HCT116 (cell line): ENCODE measurements around the gene LYSMD3. TPM values are rescaled to one million over a fixed set of nuclear protein-coding genes. Genes with fewer than 3 reads are reported as not detected.

Experiments
- ATAC-seq: fragments of 200-7000 bp; cut with Tn5 transposase; 2 replicates; pipeline ENCODE4 v1.9.1; 2020; ENCODE audit warnings: mild to moderate bottlenecking, moderate library complexity
- BruUV-seq: library from RNA; stranded (reverse); fragments of 400-500 nt; replicated peaks from 2 replicates; lab custom pipeline; 2021; lab: Mats Ljungman, UMichigan
- CTCF ChIA-PET: fragments of 300-600 bp; sonication (Branson Sonifier 250); formaldehyde crosslinking; loops from one replicate; lab custom pipeline; 2021; ENCODE audit warnings: antibody characterized with exemption; lab: Charles Lee
- POLR2A ChIA-PET: fragments of 300-600, 350-600 bp; sonication (Branson Sonifier 250); formaldehyde crosslinking; loops from one replicate; lab custom pipeline; 2021; ENCODE audit warnings: antibody characterized with exemption; lab: Charles Lee
- RAD21 ChIA-PET, 2 experiments: fragments of 300-600 bp; sonication (Branson Sonifier 250); formaldehyde crosslinking; loops; one replicate each; lab custom pipeline; 2023; ENCODE audit warnings: low total read pairs in 2 of 2; ENCODE audit not compliant: uncharacterized antibody in 2 of 2, unreplicated experiment in 2 of 2, low non-redundant PET in 1 of 2; lab: Charles Lee
- DNase-seq: peaks from one replicate; pipeline ENCODE4 v3.0.0-alpha.2; 2010; ENCODE audit warnings: low read depth, low spot score
- H2AFZ ChIP-seq: fragments of 200-600 bp; shearing (Covaris generic), sonication (generic); 2 replicates; pipeline ENCODE4 v1.6.1; 2017; ENCODE audit warnings: low read depth, mixed run types, mixed read lengths, antibody characterized with exemption, low read length; ENCODE audit not compliant: poor library complexity, severe bottlenecking
- H3K27ac ChIP-seq: 2 replicates; pipeline ENCODE4 v1.5.1; 2012; ENCODE audit warnings: low read depth, low read length
- H3K27me3 ChIP-seq: fragments of 200-600 bp; sonication (generic); 2 replicates; pipeline ENCODE4 v1.6.1; 2016; ENCODE audit warnings: mixed run types, low read length, mixed read lengths; ENCODE audit not compliant: insufficient read depth
- H3K36me3 ChIP-seq, 2 experiments: fragments of 200-500 bp in 1 of 2; fragments of 200-600 bp in 1 of 2; sonication (Bioruptor generic) in 1 of 2; sonication (generic) in 1 of 2; 2 replicates each; pipeline versions ENCODE4 v1.5.1 to v1.6.1; 2014 to 2016; ENCODE audit warnings: low read length in 2 of 2, inconsistent platforms in 1 of 2, mixed read lengths in 1 of 2, mixed run types in 1 of 2; ENCODE audit not compliant: insufficient read depth in 2 of 2, control insufficient read depth in 1 of 2
- H3K4me1 ChIP-seq, 2 experiments: fragments of 200-600 bp in 1 of 2; sonication (generic) in 1 of 2; 2 replicates each; pipeline versions ENCODE4 v1.5.1 to v1.6.1; 2012 to 2017; ENCODE audit warnings: low read length in 2 of 2, inconsistent platforms in 1 of 2, mild to moderate bottlenecking in 1 of 2, mixed read lengths in 1 of 2, mixed run types in 1 of 2, moderate library complexity in 1 of 2; ENCODE audit not compliant: insufficient read depth in 2 of 2, control insufficient read depth in 1 of 2
- H3K4me2 ChIP-seq: fragments of 200-600 bp; sonication (generic); 2 replicates; pipeline ENCODE4 v1.6.1; 2017; ENCODE audit warnings: mixed run types, low read length, mixed read lengths
- H3K4me3 ChIP-seq, 2 experiments: fragments of 200-600 bp in 1 of 2; sonication (generic) in 1 of 2; replicated peaks in 1 of 2; 2 replicates each; pipeline ENCODE4 v1.5.1; 2011 to 2016; ENCODE audit warnings: low read length in 2 of 2, control low read depth in 1 of 2, low read depth in 1 of 2, mild to moderate bottlenecking in 1 of 2, mixed read lengths in 1 of 2, mixed run types in 1 of 2
- H3K79me2 ChIP-seq: fragments of 200-600 bp; sonication (generic); 2 replicates; pipeline ENCODE4 v1.6.1; 2017; ENCODE audit warnings: mild to moderate bottlenecking, mixed run types, low read length, moderate library complexity, mixed read lengths; ENCODE audit not compliant: insufficient read depth
- H3K9ac ChIP-seq: fragments of 200-600 bp; sonication (generic); 2 replicates; pipeline ENCODE4 v1.6.1; 2016; ENCODE audit warnings: low read length, mixed read lengths
- H3K9me2 ChIP-seq: fragments of 200-600 bp; sonication (generic), shearing (Covaris generic); 2 replicates; pipeline ENCODE4 v1.6.1; 2017; ENCODE audit warnings: mixed run types, mild to moderate bottlenecking, moderate library complexity; ENCODE audit not compliant: insufficient read depth
- H3K9me3 ChIP-seq, 2 experiments: fragments of 200-500 bp in 1 of 2; fragments of 200-600 bp in 1 of 2; sonication (Bioruptor generic) in 1 of 2; sonication (generic) in 1 of 2; 2 replicates each; pipeline ENCODE4 v1.6.1; 2014 to 2017; ENCODE audit warnings: low read length in 2 of 2, mixed read lengths in 2 of 2, inconsistent platforms in 1 of 2, low read depth in 1 of 2, mild to moderate bottlenecking in 1 of 2, mixed run types in 1 of 2, moderate library complexity in 1 of 2; ENCODE audit not compliant: control insufficient read depth in 1 of 2, insufficient read depth in 1 of 2
- H4K20me1 ChIP-seq: fragments of 200-600 bp; sonication (generic), shearing (Covaris generic); 2 replicates; pipeline ENCODE4 v1.6.1; 2017; ENCODE audit warnings: mixed run types, mild to moderate bottlenecking, moderate library complexity; ENCODE audit not compliant: insufficient read depth
- CBX3 ChIP-seq: IDR thresholded peaks from 2 replicates; pipeline ENCODE4 v1.6.1; 2012; ENCODE audit warnings: low read depth
- ELF1 ChIP-seq: IDR thresholded peaks from 2 replicates; pipeline ENCODE4 v1.6.1; 2012; ENCODE audit warnings: low read depth, borderline replicate concordance
- FOSL1 ChIP-seq: IDR thresholded peaks from 2 replicates; pipeline ENCODE4 v1.6.1; 2012; ENCODE audit warnings: low read depth
- JUND ChIP-seq: IDR thresholded peaks from 2 replicates; pipeline ENCODE4 v1.6.1; 2012
- POLR2A ChIP-seq: IDR thresholded peaks from 2 replicates; pipeline ENCODE4 v1.7.0; 2011; ENCODE audit warnings: borderline replicate concordance; ENCODE audit not compliant: insufficient read depth, insufficient read length; ENCODE audit errors: extremely low read depth
- SIN3A ChIP-seq: IDR thresholded peaks from 2 replicates; pipeline ENCODE4 v1.6.1; 2012; ENCODE audit warnings: low read depth
- TCF7L2 ChIP-seq: IDR thresholded peaks from 2 replicates; pipeline ENCODE4 v1.7.0; 2011; ENCODE audit warnings: borderline replicate concordance, inconsistent platforms; ENCODE audit not compliant: insufficient read depth, insufficient read length; ENCODE audit errors: extremely low read depth
- ZFX ChIP-seq: fragments of 450-650 bp; IDR thresholded peaks from 2 replicates; pipeline ENCODE4 v1.6.1; 2017
- ZNF274 ChIP-seq: fragments of 200-500 bp; sonication (Bioruptor generic); IDR thresholded peaks from 2 replicates; pipeline ENCODE4 v1.6.1; 2014; ENCODE audit warnings: mild to moderate bottlenecking, low read depth, low read length, inconsistent platforms
- intact Hi-C: fragments of 100-400 bp; cut with micrococcal nuclease; formaldehyde crosslinking; loops from 2 replicates; pipeline ENCODE4 v1.10.0; 2022
- total RNA-seq: library from RNA; stranded (reverse); gene quantifications from one replicate; pipeline ENCODE4 v1.2.1, GENCODE V29; 2021; ENCODE audit not compliant: unreplicated experiment
- TF ChIP-seq, protein P1 (sequence below): IDR thresholded peaks from 2 replicates; pipeline ENCODE4 v1.6.1; 2012
- TF ChIP-seq, protein P2 (sequence below): IDR thresholded peaks from 2 replicates; pipeline ENCODE4 v1.6.1; 2011; ENCODE audit warnings: mild to moderate bottlenecking, low read length, moderate library complexity; ENCODE audit not compliant: insufficient replicate concordance; ENCODE audit errors: extremely low read depth
- TF ChIP-seq, protein P3 (sequence below): IDR thresholded peaks from 2 replicates; pipeline ENCODE4 v1.6.1; 2012; ENCODE audit warnings: low read depth
- TF ChIP-seq, protein P4 (sequence below), 3 experiments: fragments of 200-600 bp in 1 of 3; sonication (generic) in 1 of 3; IDR thresholded peaks in 2 of 3; conservative IDR thresholded peaks in 1 of 3; 2 replicates each; pipeline ENCODE4 v1.5.1; 2012 to 2017; ENCODE audit warnings: low read depth in 2 of 3, low read length in 2 of 3, antibody characterized with exemption in 1 of 3, borderline replicate concordance in 1 of 3, control low read depth in 1 of 3, mild to moderate bottlenecking in 1 of 3, mixed read lengths in 1 of 3, mixed run types in 1 of 3, moderate library complexity in 1 of 3; ENCODE audit not compliant: insufficient read depth in 1 of 3

Gene LYSMD3
- total RNA-seq, 1 experiment from 2014 or later = 18.0 TPM

DNA sequence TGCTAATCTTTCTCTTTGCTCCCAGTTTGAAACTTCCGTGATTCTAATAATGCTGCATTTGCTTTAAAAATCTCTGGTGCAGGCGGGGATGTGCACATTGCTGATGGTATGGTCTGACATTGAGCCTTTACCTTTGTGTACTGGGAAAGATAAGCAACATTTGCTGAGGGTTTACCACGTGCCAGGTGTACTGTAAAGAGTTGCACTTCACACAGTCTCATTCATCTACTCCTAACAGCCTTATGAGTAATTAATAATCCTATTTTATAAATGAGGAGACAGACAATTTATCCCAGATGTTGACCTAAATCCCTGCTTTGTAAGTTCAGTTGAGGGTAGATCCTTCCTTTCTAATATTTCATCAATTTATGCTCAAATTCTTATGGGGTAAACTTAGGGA lies 28.5 kb upstream of the LYSMD3 start (continued):
- TF ChIP-seq ELF1 = no peak
- TF ChIP-seq TCF7L2 = no peak
- no peak for TF ChIP-seq ZNF274

DNA sequence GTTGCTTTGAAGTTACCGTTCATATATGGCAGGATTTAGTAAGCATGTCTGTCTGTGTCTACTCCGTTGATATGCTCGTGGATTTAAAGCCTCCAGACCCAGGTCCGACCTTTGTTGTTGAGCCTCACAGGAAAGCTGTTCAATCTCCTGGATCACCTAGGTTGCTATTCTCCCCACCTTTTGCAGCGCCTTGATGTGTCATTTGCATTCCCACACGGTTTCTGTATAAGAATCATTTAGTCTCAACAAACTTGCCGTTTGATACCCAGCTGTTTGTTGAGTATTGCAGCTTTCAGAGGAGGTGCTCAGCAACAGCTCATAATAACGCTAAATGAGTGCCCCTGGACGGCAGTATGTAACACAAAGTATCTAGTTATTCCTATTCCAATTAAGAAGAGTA lies 28.0 kb upstream of the LYSMD3 start:
- no peaks in the 10 kb centered on the region; a peak in 1 of 4 replicates for H3K4me1 ChIP-seq
- H3K4me3 ChIP-seq = no peak overlapping the region
- no peaks in the 10 kb centered on the region for H3K9me2 ChIP-seq
- CTCF ChIA-PET = no interaction called here
- no peak overlapping the region; the same call in 1 of the 2 replicates for H3K9ac ChIP-seq
- H3K27ac ChIP-seq = no peak overlapping the region
- H4K20me1 ChIP-seq = no peaks in the 10 kb centered on the region
- RAD21 ChIA-PET = no interaction called here
- intact Hi-C loops = no loop called here
- no peaks in the 10 kb centered on the region for H3K36me3 ChIP-seq
- peak overlapping the region; percentile 81 for H3K4me2 ChIP-seq
- no peaks in the 10 kb centered on the region for H3K9me3 ChIP-seq
- no peaks in the 10 kb centered on the region for H3K27me3 ChIP-seq
- no peak overlapping the region for H2AFZ ChIP-seq
- no TSS peak for BruUV-seq
- POLR2A ChIA-PET = interaction anchor here (1.2 kb wide), 1 partner anchor 10 kb away, joined by 3 read pairs; no protein-coding TSS in a partner anchor
- TF ChIP-seq, protein P1, sequence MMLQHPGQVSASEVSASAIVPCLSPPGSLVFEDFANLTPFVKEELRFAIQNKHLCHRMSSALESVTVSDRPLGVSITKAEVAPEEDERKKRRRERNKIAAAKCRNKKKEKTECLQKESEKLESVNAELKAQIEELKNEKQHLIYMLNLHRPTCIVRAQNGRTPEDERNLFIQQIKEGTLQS = no peak
- TF ChIP-seq TCF7L2 (no peak), SIN3A (no peak), ZFX (no peak), FOSL1 (no peak), CBX3 (no peak), JUND (no peak), POLR2A (no peak)
- TF ChIP-seq, protein P2, sequence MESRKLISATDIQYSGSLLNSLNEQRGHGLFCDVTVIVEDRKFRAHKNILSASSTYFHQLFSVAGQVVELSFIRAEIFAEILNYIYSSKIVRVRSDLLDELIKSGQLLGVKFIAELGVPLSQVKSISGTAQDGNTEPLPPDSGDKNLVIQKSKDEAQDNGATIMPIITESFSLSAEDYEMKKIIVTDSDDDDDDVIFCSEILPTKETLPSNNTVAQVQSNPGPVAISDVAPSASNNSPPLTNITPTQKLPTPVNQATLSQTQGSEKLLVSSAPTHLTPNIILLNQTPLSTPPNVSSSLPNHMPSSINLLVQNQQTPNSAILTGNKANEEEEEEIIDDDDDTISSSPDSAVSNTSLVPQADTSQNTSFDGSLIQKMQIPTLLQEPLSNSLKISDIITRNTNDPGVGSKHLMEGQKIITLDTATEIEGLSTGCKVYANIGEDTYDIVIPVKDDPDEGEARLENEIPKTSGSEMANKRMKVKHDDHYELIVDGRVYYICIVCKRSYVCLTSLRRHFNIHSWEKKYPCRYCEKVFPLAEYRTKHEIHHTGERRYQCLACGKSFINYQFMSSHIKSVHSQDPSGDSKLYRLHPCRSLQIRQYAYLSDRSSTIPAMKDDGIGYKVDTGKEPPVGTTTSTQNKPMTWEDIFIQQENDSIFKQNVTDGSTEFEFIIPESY = no peak
- TF ChIP-seq, protein P3, sequence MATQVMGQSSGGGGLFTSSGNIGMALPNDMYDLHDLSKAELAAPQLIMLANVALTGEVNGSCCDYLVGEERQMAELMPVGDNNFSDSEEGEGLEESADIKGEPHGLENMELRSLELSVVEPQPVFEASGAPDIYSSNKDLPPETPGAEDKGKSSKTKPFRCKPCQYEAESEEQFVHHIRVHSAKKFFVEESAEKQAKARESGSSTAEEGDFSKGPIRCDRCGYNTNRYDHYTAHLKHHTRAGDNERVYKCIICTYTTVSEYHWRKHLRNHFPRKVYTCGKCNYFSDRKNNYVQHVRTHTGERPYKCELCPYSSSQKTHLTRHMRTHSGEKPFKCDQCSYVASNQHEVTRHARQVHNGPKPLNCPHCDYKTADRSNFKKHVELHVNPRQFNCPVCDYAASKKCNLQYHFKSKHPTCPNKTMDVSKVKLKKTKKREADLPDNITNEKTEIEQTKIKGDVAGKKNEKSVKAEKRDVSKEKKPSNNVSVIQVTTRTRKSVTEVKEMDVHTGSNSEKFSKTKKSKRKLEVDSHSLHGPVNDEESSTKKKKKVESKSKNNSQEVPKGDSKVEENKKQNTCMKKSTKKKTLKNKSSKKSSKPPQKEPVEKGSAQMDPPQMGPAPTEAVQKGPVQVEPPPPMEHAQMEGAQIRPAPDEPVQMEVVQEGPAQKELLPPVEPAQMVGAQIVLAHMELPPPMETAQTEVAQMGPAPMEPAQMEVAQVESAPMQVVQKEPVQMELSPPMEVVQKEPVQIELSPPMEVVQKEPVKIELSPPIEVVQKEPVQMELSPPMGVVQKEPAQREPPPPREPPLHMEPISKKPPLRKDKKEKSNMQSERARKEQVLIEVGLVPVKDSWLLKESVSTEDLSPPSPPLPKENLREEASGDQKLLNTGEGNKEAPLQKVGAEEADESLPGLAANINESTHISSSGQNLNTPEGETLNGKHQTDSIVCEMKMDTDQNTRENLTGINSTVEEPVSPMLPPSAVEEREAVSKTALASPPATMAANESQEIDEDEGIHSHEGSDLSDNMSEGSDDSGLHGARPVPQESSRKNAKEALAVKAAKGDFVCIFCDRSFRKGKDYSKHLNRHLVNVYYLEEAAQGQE = no peak
- TF ChIP-seq, protein P4, sequence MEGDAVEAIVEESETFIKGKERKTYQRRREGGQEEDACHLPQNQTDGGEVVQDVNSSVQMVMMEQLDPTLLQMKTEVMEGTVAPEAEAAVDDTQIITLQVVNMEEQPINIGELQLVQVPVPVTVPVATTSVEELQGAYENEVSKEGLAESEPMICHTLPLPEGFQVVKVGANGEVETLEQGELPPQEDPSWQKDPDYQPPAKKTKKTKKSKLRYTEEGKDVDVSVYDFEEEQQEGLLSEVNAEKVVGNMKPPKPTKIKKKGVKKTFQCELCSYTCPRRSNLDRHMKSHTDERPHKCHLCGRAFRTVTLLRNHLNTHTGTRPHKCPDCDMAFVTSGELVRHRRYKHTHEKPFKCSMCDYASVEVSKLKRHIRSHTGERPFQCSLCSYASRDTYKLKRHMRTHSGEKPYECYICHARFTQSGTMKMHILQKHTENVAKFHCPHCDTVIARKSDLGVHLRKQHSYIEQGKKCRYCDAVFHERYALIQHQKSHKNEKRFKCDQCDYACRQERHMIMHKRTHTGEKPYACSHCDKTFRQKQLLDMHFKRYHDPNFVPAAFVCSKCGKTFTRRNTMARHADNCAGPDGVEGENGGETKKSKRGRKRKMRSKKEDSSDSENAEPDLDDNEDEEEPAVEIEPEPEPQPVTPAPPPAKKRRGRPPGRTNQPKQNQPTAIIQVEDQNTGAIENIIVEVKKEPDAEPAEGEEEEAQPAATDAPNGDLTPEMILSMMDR (IDR thresholded peaks at IDR 0.05 in 2 of 3, conservative IDR thresholded peaks at IDR 0.05 in 1 of 3; ENCODE audit: borderline replicate concordance in 1 of 3, insufficient read depth in 1 of 3, low read depth in 2 of 3, low read length in 2 of 3) = no peak
- no peaks in the 10 kb centered on the region for H3K79me2 ChIP-seq
- no peak for ATAC-seq
- no peak for DNase-seq
